ENCODE data around the gene ASAP3. TPM values are rescaled to one million over a fixed set of nuclear protein-coding genes. Genes with fewer than 3 reads are reported as not detected.

ASAP3 gene
- total and polyA plus RNA-seq, 2 experiments from 2014 or later = 28.0 to 98.2 TPM

- peak overlapping the region; percentile 92 for H3K4me2 ChIP-seq
- peaks cover 65% of the 10 kb centered on the region for H3K79me2 ChIP-seq (replicated peaks; ENCODE audit: insufficient read depth)
- peaks cover 8% of the 10 kb centered on the region; the same call in 1 of the 2 replicates for H3F3A ChIP-seq (replicated peaks; ENCODE audit: low read depth)
- peaks cover 43% of the 10 kb centered on the region for H4K20me1 ChIP-seq (replicated peaks; ENCODE audit: insufficient read depth)
- ATAC-seq (no peak), DNase-seq (ENCODE audit: low spot score) (no peak)
- peaks cover 41% of the 10 kb centered on the region for H3K4me1 Mint-ChIP-seq
- H3K4me1 ChIP-seq (ENCODE audit: insufficient read depth) = peaks cover 43% of the 10 kb centered on the region
- peaks cover 14% of the 10 kb centered on the region; the same call in 1 of the 2 replicates for H3K27me3 ChIP-seq (ENCODE audit: insufficient read depth)
- H3K36me3 Mint-ChIP-seq (ENCODE audit: low read depth) = no peaks in the 10 kb centered on the region
- peak overlapping the region; percentile 83; the same call in 1 of the 2 replicates for H3K4me3 ChIP-seq
- no peak overlapping the region for H3K27ac ChIP-seq (ENCODE audit: low read depth)
- no peaks in the 10 kb centered on the region for H3K9me2 ChIP-seq (ENCODE audit: insufficient read depth)
- peaks cover 14% of the 10 kb centered on the region for H3K27me3 Mint-ChIP-seq (ENCODE audit: insufficient read depth, low read depth, poor library complexity)
- no peaks in the 10 kb centered on the region for H3K36me3 ChIP-seq (ENCODE audit: insufficient read depth)
- no peaks in the 10 kb centered on the region for H3K9me3 Mint-ChIP-seq
- peak overlapping the region; percentile 94 for H3K4me3 Mint-ChIP-seq
- no peak for TF ChIP-seq STAT1 (IDR thresholded peaks at IDR 0.05; ENCODE audit: unreplicated experiment)
- TF ChIP-seq ETS1 (IDR thresholded peaks at IDR 0.05) = no peak
- no peak for TF ChIP-seq CTCF (conservative IDR thresholded peaks at IDR 0.05; ENCODE audit: low read depth in 2 of 2)
- TF ChIP-seq CREB1 (CRISPR knock-in tag; IDR thresholded peaks at IDR 0.05; ENCODE audit: low read depth) = no peak
- TF ChIP-seq POLR2AphosphoS5 (IDR thresholded peaks at IDR 0.05; ENCODE audit: low read depth) = no peak
- H3K27ac Mint-ChIP-seq = no peak overlapping the region
- no peak overlapping the region for H2AFZ ChIP-seq
These were observed 2.1 kb downstream of the ASAP3 start for GRCh38 chr1:23481904-23482303.

- Histone ChIP-seq H3K4me1 (ENCODE audit: insufficient read depth) (peaks cover 43% of the 10 kb centered on the region), H3K9me2 (ENCODE audit: insufficient read depth) (no peaks in the 10 kb centered on the region), H3K4me2 (no peak overlapping the region), H3K4me3 (no peak overlapping the region), H4K20me1 (replicated peaks; ENCODE audit: insufficient read depth) (peaks cover 49% of the 10 kb centered on the region), H3K79me2 (replicated peaks; ENCODE audit: insufficient read depth) (peaks cover 73% of the 10 kb centered on the region), H3K27ac (ENCODE audit: low read depth) (no peak overlapping the region), H3K27me3 (ENCODE audit: insufficient read depth) (peaks cover 10% of the 10 kb centered on the region; the same call in 1 of the 2 replicates), H2AFZ (no peak overlapping the region), H3K36me3 (ENCODE audit: insufficient read depth) (no peaks in the 10 kb centered on the region), H3F3A (replicated peaks; ENCODE audit: low read depth) (peaks cover 8% of the 10 kb centered on the region; the same call in 1 of the 2 replicates)
- Mint-ChIP-seq H3K36me3 (ENCODE audit: low read depth) (no peaks in the 10 kb centered on the region), H3K27me3 (ENCODE audit: insufficient read depth, low read depth, poor library complexity) (peaks cover 12% of the 10 kb centered on the region), H3K4me1 (peaks cover 40% of the 10 kb centered on the region), H3K9me3 (no peaks in the 10 kb centered on the region), H3K27ac (no peak overlapping the region), H3K4me3 (no peak overlapping the region)
- no peak for DNase-seq (ENCODE audit: low spot score)
- no peak for ATAC-seq
- TF ChIP-seq REST (IDR thresholded peaks at IDR 0.05; ENCODE audit: unreplicated experiment) (no peak), CREB1 (CRISPR knock-in tag; IDR thresholded peaks at IDR 0.05; ENCODE audit: low read depth) (no peak), EZH2phosphoT487 (IDR thresholded peaks at IDR 0.05; ENCODE audit: unreplicated experiment) (no peak), NANOG (IDR thresholded peaks at IDR 0.05; ENCODE audit: borderline replicate concordance) (no peak)
These were observed 2.9 kb downstream of the ASAP3 start for GRCh38 chr1:23481026-23481597.
